Measurements from ENCODE around the gene FAM171A2. TPM values are rescaled to one million over a fixed set of nuclear protein-coding genes. Genes with fewer than 3 reads are reported as not detected.

The FAM171A2 gene
- total RNA-seq, 1 experiment from 2014 or later: 29.9 TPM

DNA sequence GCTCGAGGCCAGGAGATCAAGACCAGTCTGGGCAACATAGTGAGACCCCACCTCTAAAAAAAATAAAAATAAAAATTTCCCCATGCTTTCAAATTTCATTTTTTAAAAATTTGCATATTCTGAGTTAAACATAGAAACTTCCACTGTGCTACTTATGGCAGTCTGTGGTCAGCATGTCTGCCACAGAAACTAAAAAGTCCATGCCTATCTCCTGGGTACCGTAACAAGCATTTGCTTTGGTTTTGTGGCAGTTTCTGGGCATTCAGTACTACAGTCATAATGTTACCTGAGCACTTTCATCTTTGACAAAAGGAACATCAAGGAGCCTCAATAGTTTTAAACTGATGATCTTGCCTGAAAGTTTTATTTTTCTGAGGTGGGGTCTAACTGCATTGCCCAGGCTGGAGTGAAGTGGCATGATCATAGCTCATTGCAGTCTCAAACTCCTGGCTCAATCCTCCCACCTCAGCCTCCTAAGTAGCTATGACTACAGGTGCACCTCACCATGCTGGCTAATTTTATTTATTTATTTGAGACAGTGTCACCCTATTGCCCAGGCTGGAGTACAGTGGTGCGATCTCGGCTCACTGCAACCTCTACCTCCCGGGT is 39.0 kb upstream of the FAM171A2 start:
- ChIA-PET POLR2A (no interaction called here), CTCF (interaction anchor here (0.7 to 5.0 kb wide), 3 partner anchors 27 to 163 kb away, joined by 3 to 31 read pairs (median 3); no protein-coding TSS in a partner anchor)
- Mint-ChIP-seq H3K36me3 (peaks cover 41% of the 10 kb centered on the region), H3K4me3 (no peak overlapping the region), H3K9me3 (no peaks in the 10 kb centered on the region), H3K27me3 (ENCODE audit: low read depth) (no peaks in the 10 kb centered on the region; the same call in 1 of the 2 replicates), H3K27ac (no peak overlapping the region), H3K4me1 (no peaks in the 10 kb centered on the region)
- DNase-seq (ENCODE audit: low spot score): no peak
- no peak for ATAC-seq
- TF ChIP-seq ZNF121 (CRISPR knock-in tag; IDR thresholded peaks at IDR 0.05) (peak; percentile 72), TCF7 (CRISPR knock-in tag; IDR thresholded peaks at IDR 0.05; ENCODE audit: low read depth) (no peak)

DNA sequence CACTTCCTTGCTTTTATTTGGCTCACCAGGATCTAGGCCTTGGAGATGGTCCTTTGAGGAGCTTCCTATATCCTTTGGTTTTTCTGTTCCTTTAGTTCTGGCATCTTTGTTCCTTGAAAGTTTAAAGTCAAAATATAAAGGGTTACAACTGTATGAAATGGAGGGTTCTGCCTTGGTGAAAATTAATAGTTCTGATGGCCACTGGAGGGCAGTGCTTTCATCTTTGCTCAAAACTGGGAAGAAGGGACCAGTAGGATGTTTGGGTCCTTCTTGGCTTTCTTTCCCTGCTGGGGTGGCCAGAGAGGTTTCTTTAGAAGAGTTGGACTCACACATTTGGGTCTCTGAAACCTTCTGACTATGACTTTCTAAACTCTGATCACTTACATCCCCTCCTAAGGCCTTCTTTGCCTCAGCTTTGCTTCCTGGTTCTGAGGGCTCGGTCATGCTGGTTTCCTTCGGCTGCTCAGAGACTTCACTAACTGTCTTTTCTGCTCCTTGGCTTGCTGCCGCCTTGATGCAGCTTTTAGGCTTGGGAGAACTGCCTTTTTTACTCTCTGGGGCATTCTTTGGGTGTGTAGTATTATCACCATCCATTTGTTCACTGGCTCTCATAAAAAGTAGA is 36.7 kb upstream of the FAM171A2 start:
- Mint-ChIP-seq H3K36me3 (peaks cover 42% of the 10 kb centered on the region), H3K4me1 (no peaks in the 10 kb centered on the region), H3K27ac (no peak overlapping the region), H3K27me3 (ENCODE audit: low read depth) (no peaks in the 10 kb centered on the region; the same call in 1 of the 2 replicates), H3K9me3 (no peaks in the 10 kb centered on the region), H3K4me3 (no peak overlapping the region)
- DNase-seq (ENCODE audit: low spot score) (no peak), ATAC-seq (peak; percentile 48; the same call in 1 of the 2 replicates)
- ChIA-PET POLR2A (no interaction called here), CTCF (interaction anchor here (0.6 to 5.0 kb wide), 4 partner anchors 11 to 243 kb away, joined by 3 to 31 read pairs (median 6); no protein-coding TSS in a partner anchor)
- no peak for TF ChIP-seq GABPB1 (CRISPR knock-in tag; IDR thresholded peaks at IDR 0.05)
- TF ChIP-seq, protein P1, sequence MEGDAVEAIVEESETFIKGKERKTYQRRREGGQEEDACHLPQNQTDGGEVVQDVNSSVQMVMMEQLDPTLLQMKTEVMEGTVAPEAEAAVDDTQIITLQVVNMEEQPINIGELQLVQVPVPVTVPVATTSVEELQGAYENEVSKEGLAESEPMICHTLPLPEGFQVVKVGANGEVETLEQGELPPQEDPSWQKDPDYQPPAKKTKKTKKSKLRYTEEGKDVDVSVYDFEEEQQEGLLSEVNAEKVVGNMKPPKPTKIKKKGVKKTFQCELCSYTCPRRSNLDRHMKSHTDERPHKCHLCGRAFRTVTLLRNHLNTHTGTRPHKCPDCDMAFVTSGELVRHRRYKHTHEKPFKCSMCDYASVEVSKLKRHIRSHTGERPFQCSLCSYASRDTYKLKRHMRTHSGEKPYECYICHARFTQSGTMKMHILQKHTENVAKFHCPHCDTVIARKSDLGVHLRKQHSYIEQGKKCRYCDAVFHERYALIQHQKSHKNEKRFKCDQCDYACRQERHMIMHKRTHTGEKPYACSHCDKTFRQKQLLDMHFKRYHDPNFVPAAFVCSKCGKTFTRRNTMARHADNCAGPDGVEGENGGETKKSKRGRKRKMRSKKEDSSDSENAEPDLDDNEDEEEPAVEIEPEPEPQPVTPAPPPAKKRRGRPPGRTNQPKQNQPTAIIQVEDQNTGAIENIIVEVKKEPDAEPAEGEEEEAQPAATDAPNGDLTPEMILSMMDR (IDR thresholded peaks at IDR 0.05): peak; percentile 32; the same call in 1 of the 2 replicates

DNA sequence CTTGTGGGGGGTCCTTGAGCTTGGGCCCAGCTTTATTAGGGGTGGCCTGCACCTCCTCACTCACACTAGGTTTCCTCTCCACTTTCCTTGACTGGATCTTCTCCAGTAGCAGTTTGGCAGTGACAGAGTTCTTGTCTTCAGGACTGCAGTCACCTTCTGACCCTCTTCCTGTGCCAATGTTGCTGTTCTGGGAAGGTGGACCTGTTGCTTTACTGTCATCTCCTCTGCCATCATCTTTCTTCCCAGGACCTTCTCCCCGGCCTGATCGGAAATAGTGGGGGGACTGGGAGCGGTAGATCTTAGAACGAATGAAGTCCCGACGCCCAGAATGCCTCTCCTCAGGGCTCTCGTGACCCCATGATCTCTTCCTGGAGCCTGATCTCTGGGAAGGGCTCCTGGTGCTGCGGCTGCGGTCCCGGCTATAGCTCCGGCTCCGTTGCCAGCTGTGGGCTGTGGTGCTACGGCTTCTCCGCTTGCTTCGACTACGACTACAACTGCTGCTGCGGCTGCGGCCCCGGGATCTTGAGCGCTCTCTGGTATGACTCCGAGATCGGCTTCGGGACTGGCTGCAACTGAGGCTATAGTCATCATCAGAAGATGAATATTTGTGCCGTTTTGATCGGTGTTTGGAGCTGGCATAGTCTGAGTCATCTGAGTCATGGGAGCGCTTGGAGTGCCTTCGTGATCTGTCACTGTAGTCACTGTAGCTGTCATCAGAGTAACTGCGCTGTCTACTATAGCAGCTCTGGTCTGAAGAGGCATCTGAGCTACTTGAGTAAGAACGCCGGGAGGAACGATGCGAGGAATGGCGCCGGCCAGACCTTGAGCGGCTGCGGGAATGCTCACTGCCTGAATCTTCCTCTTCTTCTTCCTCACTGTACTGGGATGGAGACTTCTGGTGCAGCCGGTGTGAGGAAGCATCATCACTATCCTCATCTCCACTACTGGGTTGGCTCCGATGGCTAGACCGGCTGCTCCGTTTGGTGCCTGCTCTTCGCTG is 35.3 kb upstream of the FAM171A2 start:
- Mint-ChIP-seq H3K27ac (no peak overlapping the region), H3K4me1 (0 out of 2 replicates have a peak, but pooled peaks cover 3% of the 10 kb centered on the region), H3K27me3 (ENCODE audit: low read depth) (no peaks in the 10 kb centered on the region; the same call in 1 of the 2 replicates), H3K4me3 (no peak overlapping the region), H3K9me3 (no peaks in the 10 kb centered on the region), H3K36me3 (peaks cover 39% of the 10 kb centered on the region)
- ChIA-PET POLR2A (no interaction called here), CTCF (interaction anchor here (1.0 to 5.0 kb wide), 3 partner anchors 13 to 245 kb away, joined by 3 to 31 read pairs (median 9); no protein-coding TSS in a partner anchor)
- DNase-seq (ENCODE audit: low spot score) (no peak), ATAC-seq (no peak)
- TF ChIP-seq, protein P2, sequence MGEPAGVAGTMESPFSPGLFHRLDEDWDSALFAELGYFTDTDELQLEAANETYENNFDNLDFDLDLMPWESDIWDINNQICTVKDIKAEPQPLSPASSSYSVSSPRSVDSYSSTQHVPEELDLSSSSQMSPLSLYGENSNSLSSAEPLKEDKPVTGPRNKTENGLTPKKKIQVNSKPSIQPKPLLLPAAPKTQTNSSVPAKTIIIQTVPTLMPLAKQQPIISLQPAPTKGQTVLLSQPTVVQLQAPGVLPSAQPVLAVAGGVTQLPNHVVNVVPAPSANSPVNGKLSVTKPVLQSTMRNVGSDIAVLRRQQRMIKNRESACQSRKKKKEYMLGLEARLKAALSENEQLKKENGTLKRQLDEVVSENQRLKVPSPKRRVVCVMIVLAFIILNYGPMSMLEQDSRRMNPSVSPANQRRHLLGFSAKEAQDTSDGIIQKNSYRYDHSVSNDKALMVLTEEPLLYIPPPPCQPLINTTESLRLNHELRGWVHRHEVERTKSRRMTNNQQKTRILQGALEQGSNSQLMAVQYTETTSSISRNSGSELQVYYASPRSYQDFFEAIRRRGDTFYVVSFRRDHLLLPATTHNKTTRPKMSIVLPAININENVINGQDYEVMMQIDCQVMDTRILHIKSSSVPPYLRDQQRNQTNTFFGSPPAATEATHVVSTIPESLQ (CRISPR knock-in tag; IDR thresholded peaks at IDR 0.05): no peak
- TF ChIP-seq, protein P3, sequence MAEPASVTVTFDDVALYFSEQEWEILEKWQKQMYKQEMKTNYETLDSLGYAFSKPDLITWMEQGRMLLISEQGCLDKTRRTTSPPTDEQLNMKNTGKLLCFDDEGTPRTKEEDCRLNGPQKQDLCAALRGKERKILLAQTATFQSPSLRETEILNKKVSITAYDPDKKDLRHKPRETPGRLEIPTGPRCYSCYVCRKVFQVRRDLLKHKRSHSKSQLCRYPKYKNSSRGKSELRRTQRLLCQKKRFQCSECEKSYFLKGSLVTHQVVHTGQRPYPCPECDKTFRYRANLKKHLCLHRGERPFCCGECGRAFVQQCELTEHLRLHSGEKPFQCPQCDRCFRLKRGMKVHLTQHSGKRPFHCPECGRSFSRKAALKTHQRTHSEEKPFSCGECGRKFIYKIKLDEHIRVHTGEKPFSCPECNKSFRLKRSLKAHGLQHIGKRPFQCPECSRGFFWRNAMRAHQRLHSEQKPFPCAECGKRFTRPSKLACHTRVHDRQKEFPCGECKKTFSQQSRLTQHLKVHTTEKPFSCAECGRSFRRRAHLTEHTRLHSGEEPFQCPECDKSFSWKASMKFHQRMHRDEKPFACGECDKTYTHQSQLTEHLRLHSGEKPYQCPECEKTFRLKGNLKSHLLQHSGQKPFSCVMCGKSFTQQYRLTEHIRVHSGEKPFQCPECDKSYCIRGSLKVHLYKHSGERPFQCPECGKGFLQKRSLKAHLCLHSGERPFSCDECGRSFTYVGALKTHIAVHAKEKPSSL (CRISPR knock-in tag; conservative IDR thresholded peaks at IDR 0.05): no peak
- TF ChIP-seq, protein P4, sequence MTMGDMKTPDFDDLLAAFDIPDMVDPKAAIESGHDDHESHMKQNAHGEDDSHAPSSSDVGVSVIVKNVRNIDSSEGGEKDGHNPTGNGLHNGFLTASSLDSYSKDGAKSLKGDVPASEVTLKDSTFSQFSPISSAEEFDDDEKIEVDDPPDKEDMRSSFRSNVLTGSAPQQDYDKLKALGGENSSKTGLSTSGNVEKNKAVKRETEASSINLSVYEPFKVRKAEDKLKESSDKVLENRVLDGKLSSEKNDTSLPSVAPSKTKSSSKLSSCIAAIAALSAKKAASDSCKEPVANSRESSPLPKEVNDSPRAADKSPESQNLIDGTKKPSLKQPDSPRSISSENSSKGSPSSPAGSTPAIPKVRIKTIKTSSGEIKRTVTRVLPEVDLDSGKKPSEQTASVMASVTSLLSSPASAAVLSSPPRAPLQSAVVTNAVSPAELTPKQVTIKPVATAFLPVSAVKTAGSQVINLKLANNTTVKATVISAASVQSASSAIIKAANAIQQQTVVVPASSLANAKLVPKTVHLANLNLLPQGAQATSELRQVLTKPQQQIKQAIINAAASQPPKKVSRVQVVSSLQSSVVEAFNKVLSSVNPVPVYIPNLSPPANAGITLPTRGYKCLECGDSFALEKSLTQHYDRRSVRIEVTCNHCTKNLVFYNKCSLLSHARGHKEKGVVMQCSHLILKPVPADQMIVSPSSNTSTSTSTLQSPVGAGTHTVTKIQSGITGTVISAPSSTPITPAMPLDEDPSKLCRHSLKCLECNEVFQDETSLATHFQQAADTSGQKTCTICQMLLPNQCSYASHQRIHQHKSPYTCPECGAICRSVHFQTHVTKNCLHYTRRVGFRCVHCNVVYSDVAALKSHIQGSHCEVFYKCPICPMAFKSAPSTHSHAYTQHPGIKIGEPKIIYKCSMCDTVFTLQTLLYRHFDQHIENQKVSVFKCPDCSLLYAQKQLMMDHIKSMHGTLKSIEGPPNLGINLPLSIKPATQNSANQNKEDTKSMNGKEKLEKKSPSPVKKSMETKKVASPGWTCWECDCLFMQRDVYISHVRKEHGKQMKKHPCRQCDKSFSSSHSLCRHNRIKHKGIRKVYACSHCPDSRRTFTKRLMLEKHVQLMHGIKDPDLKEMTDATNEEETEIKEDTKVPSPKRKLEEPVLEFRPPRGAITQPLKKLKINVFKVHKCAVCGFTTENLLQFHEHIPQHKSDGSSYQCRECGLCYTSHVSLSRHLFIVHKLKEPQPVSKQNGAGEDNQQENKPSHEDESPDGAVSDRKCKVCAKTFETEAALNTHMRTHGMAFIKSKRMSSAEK (CRISPR knock-in tag; IDR thresholded peaks at IDR 0.05; ENCODE audit: borderline replicate concordance): no peak
- TF ChIP-seq, protein P5, sequence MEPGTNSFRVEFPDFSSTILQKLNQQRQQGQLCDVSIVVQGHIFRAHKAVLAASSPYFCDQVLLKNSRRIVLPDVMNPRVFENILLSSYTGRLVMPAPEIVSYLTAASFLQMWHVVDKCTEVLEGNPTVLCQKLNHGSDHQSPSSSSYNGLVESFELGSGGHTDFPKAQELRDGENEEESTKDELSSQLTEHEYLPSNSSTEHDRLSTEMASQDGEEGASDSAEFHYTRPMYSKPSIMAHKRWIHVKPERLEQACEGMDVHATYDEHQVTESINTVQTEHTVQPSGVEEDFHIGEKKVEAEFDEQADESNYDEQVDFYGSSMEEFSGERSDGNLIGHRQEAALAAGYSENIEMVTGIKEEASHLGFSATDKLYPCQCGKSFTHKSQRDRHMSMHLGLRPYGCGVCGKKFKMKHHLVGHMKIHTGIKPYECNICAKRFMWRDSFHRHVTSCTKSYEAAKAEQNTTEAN (CRISPR knock-in tag; IDR thresholded peaks at IDR 0.05): no peak
- TF ChIP-seq SMAD4 (CRISPR knock-in tag; IDR thresholded peaks at IDR 0.05): no peak
- no peak for TF ChIP-seq FOXP1 (CRISPR knock-in tag; IDR thresholded peaks at IDR 0.05; ENCODE audit: borderline replicate concordance)
- TF ChIP-seq, protein P6, sequence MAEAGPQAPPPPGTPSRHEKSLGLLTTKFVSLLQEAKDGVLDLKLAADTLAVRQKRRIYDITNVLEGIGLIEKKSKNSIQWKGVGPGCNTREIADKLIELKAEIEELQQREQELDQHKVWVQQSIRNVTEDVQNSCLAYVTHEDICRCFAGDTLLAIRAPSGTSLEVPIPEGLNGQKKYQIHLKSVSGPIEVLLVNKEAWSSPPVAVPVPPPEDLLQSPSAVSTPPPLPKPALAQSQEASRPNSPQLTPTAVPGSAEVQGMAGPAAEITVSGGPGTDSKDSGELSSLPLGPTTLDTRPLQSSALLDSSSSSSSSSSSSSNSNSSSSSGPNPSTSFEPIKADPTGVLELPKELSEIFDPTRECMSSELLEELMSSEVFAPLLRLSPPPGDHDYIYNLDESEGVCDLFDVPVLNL (CRISPR knock-in tag; IDR thresholded peaks at IDR 0.05; ENCODE audit: borderline replicate concordance, low read depth): no peak
- TF ChIP-seq GTF2I (CRISPR knock-in tag; conservative IDR thresholded peaks at IDR 0.05): no peak
- TF ChIP-seq NR3C1 (CRISPR knock-in tag; conservative IDR thresholded peaks at IDR 0.05; ENCODE audit: low read depth): no peak
- no peak for TF ChIP-seq SP1 (CRISPR knock-in tag; conservative IDR thresholded peaks at IDR 0.05)
- TF ChIP-seq ZNF121 (CRISPR knock-in tag; IDR thresholded peaks at IDR 0.05): no peak

Data from WTC11 (cell line).